Activated naive CD4-positive, alpha-beta T cell treated with anti-CD3 and anti-CD28 coated beads for 36 hours (primary cell): ENCODE data around the gene LDB2. TPM values are rescaled to one million over a fixed set of nuclear protein-coding genes. Genes with fewer than 3 reads are reported as not detected.

ENCODE experiments used
- CTCF ChIA-PET: fragments of 350-600 bp; sonication (Branson Sonifier 250); formaldehyde crosslinking; loops from one replicate; lab custom pipeline; 2021; ENCODE audit warnings: antibody characterized with exemption; lab: Charles Lee
- DNase-seq: peaks from one replicate; pipeline ENCODE4 v3.0.0-alpha.2; 2020
- H3K27ac Mint-ChIP-seq: one replicate; pipeline ENCODE4 v1.8.0; 2021; ENCODE audit warnings: mild to moderate bottlenecking, mixed read lengths
- H3K27me3 Mint-ChIP-seq: one replicate; pipeline ENCODE4 v1.8.0; 2021; ENCODE audit warnings: low read depth, mixed read lengths
- H3K36me3 Mint-ChIP-seq: one replicate; pipeline ENCODE4 v1.8.0; 2021; ENCODE audit warnings: low read depth, mixed read lengths
- H3K4me1 Mint-ChIP-seq: one replicate; pipeline ENCODE4 v1.8.0; 2021; ENCODE audit warnings: low read depth, mixed read lengths
- H3K4me3 Mint-ChIP-seq: one replicate; pipeline ENCODE4 v1.8.0; 2021; ENCODE audit warnings: mild to moderate bottlenecking, moderate library complexity, mixed read lengths
- H3K9me3 Mint-ChIP-seq: one replicate; pipeline ENCODE4 v1.8.0; 2021; ENCODE audit warnings: mixed read lengths
- intact Hi-C: fragments of 100-400 bp; cut with micrococcal nuclease; formaldehyde crosslinking; loops from one replicate; pipeline ENCODE4 v1.15.1; 2023
- total RNA-seq, 2 experiments: library from RNA; stranded (reverse); gene quantifications; one replicate each; pipeline ENCODE4 v1.2.3, GENCODE V29; 2021

The LDB2 gene
- total RNA-seq, 2 experiments from 2014 or later, result not detected

DNA sequence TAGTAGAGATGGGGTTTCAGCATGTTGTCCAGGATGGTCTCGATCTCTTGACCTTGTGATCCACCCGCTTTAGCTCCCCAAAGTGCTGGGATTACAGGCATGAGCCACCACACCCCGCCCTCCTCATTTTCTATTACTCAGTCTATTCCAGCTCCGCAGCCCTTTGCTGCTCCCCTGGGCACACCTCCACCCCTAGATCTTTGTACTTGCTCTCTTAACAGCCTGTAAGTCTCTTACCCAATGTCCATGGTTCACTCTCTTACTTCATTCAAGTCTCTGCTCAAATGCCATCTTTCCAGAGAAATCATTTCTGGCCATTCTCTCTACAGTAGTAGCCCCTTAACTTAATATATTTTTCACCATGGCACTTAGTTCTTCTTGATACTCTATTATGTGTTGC is 64.7 kb downstream of the LDB2 start:
- intact Hi-C loops, result no loop called here
- no peak overlapping the region for H3K27ac Mint-ChIP-seq
- no peak overlapping the region for H3K4me3 Mint-ChIP-seq
- CTCF ChIA-PET, result interaction anchor here (0.7 kb wide), 1 partner anchor 721 kb away, joined by 3 read pairs; no protein-coding TSS in a partner anchor
- H3K36me3 Mint-ChIP-seq, result no peaks in the 10 kb centered on the region
- H3K27me3 Mint-ChIP-seq, result peaks cover 3% of the 10 kb centered on the region
- no peaks in the 10 kb centered on the region for H3K4me1 Mint-ChIP-seq
- H3K9me3 Mint-ChIP-seq, result no peaks in the 10 kb centered on the region
- no peak for DNase-seq

DNA sequence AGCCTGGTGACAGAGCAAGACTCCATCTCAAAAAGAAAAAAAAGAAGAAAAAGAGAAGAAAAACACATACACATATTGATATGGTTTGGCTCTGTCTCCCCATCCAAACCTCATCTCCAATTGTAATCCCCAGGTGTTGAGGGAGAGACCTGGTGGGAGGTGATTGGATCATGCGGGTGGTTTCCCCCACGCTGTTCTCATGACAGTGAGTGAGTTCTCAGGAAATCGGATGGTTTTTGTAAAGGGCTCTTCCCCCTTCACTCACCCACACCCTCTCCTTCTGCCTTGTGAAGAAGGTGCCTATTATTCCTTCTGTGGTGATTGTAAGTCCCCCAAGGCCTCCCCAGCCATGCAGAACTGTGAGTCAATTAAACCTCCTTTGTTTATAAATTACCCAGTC is 68.4 kb downstream of the LDB2 start:
- Mint-ChIP-seq H3K36me3 (no peaks in the 10 kb centered on the region), H3K4me1 (no peaks in the 10 kb centered on the region), H3K27me3 (peaks cover 5% of the 10 kb centered on the region), H3K27ac (no peak overlapping the region), H3K9me3 (no peaks in the 10 kb centered on the region), H3K4me3 (no peak overlapping the region)
- DNase-seq, result no peak
- CTCF ChIA-PET, result no interaction called here
- intact Hi-C loops, result no loop called here

DNA sequence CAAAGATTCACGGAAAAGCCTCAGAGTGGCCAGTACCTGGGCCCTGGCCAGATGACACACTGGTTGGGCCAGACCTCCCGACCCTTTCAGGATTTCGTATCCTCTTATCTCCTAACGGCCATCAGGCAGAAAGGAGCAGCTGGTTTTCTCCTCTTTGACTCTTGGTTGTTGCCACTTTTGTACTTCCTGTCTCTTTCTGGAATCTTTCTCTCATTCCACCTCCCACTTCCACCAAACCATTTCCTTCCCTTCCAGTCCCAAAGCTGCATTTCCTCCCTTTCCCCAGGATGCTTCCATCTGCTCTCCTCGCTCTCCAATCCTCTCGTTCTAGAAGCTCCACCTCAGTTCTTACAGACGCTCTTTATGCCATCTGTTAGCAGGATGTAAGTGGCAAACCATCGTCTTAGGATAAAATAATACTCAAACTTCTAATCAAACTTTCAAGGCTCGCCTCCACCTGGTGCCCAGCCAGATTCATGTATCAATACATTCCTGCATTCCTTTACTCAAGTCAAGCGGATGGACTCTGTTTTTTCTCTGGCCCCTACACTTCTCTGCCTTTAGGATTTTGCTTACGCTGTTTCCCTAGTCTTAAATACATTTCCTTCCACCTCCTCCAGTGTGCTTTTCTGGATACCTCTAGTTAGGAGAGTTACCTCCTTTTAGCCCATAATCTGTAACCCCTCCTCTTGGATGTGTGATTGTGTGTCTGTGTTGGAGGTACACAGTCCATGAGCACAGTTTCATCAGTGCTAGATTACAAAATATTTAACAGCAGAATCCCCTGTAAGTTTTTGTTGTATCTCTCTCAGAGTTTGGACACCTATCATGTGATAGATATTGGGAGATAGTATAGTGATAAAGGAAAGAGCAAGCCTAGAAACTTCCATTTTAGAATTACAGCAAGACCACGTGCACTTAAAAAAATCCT is 70.4 kb downstream of the LDB2 start:
- H3K36me3 Mint-ChIP-seq, result no peaks in the 10 kb centered on the region
- intact Hi-C loops, result no loop called here

DNA sequence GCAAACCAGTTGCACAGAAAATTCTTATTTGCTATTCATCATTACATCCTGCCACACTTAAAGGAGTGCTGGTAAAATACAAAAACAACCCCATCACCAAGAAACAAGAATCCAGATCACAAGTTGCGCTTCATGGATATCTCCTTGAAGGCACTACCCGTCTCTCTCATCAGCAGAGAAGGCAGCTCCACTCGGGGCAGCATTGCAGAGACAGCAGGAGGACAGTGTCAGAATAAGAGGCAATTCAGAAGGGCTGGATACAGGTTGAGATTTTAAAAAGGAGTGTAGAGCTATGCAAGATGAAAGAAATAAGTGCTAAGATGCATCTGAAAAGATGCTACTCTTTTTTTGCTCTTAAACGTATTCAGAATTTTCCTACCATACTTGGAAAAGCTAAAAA is 71.4 kb downstream of the LDB2 start:
- Mint-ChIP-seq H3K36me3 (no peaks in the 10 kb centered on the region), H3K4me1 (no peaks in the 10 kb centered on the region), H3K27ac (no peak overlapping the region), H3K9me3 (no peaks in the 10 kb centered on the region), H3K27me3 (peaks cover 3% of the 10 kb centered on the region), H3K4me3 (no peak overlapping the region)
- intact Hi-C loops, result no loop called here
- no peak for DNase-seq
- CTCF ChIA-PET, result interaction anchor here (0.7 kb wide), 1 partner anchor 33 kb away, joined by 3 read pairs; no protein-coding TSS in a partner anchor

More for the DNA sequence above, 70.4 kb downstream of the LDB2 start:
- H3K4me1 Mint-ChIP-seq, result no peaks in the 10 kb centered on the region
- no peak overlapping the region for H3K4me3 Mint-ChIP-seq
- H3K27me3 Mint-ChIP-seq, result peaks cover 3% of the 10 kb centered on the region
- CTCF ChIA-PET, result no interaction called here
- no peak overlapping the region for H3K27ac Mint-ChIP-seq
- no peaks in the 10 kb centered on the region for H3K9me3 Mint-ChIP-seq
- no peak for DNase-seq

DNA sequence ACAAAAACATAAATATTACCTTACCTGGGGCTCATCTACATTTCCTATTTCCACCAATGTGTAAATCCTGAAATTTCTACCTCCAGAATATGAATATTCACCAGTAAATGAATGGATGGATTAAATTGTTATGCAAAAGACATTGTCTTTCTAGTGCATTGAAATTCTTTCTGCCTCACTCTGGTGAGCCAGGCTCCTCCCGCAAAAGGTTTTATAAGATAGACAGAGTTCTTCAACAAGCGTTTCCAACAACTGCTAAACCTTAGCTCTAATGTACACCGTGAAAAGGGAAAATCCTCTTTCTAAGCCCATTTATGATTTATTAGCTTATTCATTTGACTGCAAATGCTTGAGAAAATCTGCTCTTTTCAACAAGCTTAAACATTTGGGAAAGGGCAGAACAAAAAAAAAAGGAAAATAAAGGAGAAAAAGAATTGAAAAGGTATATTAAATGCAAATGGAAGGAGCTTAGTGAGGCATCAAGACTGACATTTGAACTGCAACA is 72.0 kb downstream of the LDB2 start:
- DNase-seq, result no peak
- H3K4me1 Mint-ChIP-seq, result no peaks in the 10 kb centered on the region
- H3K27ac Mint-ChIP-seq, result no peak overlapping the region
- no peak overlapping the region for H3K4me3 Mint-ChIP-seq
- no peaks in the 10 kb centered on the region for H3K36me3 Mint-ChIP-seq
- H3K9me3 Mint-ChIP-seq, result no peaks in the 10 kb centered on the region
- intact Hi-C loops, result no loop called here
- CTCF ChIA-PET, result interaction anchor here (0.7 kb wide), 1 partner anchor 33 kb away, joined by 3 read pairs; no protein-coding TSS in a partner anchor
- peaks cover 3% of the 10 kb centered on the region for H3K27me3 Mint-ChIP-seq

DNA sequence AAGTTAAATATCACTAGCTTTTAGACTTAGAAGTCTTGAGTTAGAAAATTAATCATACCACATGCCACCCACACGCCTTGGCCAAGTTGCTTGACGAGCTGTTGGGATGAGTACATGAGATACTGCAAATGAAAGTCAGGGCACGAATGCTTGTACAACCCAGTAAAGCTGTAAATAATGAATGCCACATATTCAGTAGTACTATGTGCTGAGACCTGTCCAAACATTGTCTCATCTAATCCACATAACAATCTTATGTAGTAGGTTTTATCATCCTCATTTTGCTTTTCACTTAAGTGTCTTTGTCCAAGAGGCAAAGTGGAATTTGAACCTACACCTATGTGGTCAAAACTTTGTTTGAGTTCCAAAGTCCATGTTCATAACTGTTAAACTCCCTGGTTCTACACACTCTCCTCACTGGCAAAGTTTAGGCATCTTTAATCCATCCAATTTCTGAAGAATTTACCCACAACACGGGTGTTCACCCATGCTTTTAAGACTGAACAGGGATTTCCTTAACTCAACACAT is 74.1 kb downstream of the LDB2 start:
- Mint-ChIP-seq H3K9me3 (no peaks in the 10 kb centered on the region), H3K36me3 (no peaks in the 10 kb centered on the region), H3K4me1 (no peaks in the 10 kb centered on the region), H3K4me3 (no peak overlapping the region), H3K27ac (no peak overlapping the region), H3K27me3 (peaks cover 3% of the 10 kb centered on the region)
- no peak for DNase-seq
- CTCF ChIA-PET, result interaction anchor here (2.0 kb wide), 1 partner anchor 30 kb away, joined by 5 read pairs; no protein-coding TSS in a partner anchor
- intact Hi-C loops, result no loop called here

DNA sequence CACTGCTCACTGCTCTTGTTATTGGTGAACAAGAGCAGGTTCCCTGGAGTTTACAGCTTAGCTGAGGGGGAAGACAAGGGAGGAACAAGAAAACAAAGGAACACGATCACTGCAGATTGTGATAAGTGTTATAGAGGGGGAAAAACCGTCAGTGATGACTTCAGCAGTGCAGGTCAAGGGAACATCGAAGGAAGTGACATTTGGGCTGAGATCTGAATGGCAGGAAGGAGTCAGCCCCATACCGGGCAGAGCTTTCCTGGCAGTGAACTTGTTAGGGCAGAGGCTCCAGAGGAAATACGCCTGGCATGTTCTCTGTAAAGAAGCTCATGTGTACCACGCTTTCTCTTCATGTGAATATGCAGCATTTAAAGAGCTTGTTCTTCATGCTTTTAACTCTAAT is 78.1 kb downstream of the LDB2 start:
- no peaks in the 10 kb centered on the region for H3K4me1 Mint-ChIP-seq
- no peak for DNase-seq
- intact Hi-C loops, result no loop called here
- CTCF ChIA-PET, result interaction anchor here (0.6 kb wide), 2 partner anchors 554 to 618 kb away, joined by 3 read pairs; no protein-coding TSS in a partner anchor
- no peak overlapping the region for H3K4me3 Mint-ChIP-seq
- H3K36me3 Mint-ChIP-seq, result no peaks in the 10 kb centered on the region
- no peak overlapping the region for H3K27ac Mint-ChIP-seq
- H3K27me3 Mint-ChIP-seq, result peaks cover 2% of the 10 kb centered on the region
- H3K9me3 Mint-ChIP-seq, result no peaks in the 10 kb centered on the region

DNA sequence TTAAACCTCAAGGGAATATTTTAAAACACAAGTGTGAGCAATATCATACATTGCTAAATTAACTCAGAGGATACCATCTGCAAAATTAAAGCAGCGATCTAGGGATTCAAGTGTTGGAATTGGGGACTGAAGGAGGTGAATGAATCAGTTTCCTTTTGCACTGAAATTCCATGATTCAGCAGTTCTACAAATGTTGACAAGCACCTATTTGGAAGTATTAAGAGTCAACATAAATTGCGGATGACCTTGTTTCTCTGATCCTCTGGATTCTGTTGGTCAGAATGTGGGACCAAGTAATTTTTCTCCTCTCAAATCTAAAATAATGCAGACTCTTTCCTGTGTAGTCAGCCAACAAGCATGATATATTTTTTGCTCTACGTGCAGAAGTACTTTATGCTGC is 78.8 kb downstream of the LDB2 start:
- Mint-ChIP-seq H3K4me3 (no peak overlapping the region), H3K36me3 (no peaks in the 10 kb centered on the region), H3K4me1 (no peaks in the 10 kb centered on the region), H3K27ac (no peak overlapping the region), H3K27me3 (peaks cover 2% of the 10 kb centered on the region), H3K9me3 (no peaks in the 10 kb centered on the region)
- intact Hi-C loops, result no loop called here
- no peak for DNase-seq
- CTCF ChIA-PET, result no interaction called here

DNA sequence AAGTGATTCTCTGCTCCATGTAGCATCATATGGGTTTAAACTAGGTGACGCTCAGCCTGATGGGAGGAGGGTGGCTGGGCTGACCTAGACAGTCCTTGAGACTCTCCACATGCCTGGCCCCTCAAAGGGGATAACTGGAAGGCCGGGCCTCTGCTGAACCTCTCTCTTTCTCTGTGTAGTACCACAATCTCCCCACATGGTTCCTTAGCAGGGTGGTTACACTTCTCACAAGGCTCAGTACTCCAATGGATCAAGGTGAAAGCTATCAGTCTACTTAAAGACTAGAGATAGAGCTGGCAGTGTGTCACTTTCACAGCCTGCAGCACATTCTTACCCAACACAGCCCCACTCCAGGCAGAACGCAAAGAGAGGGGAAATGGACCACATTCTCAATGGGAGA is 80.4 kb downstream of the LDB2 start:
- no peak for DNase-seq
- Mint-ChIP-seq H3K36me3 (no peaks in the 10 kb centered on the region), H3K4me3 (no peak overlapping the region), H3K27me3 (peaks cover 2% of the 10 kb centered on the region), H3K4me1 (no peaks in the 10 kb centered on the region), H3K9me3 (no peaks in the 10 kb centered on the region), H3K27ac (no peak overlapping the region)
- intact Hi-C loops, result no loop called here
- CTCF ChIA-PET, result no interaction called here

DNA sequence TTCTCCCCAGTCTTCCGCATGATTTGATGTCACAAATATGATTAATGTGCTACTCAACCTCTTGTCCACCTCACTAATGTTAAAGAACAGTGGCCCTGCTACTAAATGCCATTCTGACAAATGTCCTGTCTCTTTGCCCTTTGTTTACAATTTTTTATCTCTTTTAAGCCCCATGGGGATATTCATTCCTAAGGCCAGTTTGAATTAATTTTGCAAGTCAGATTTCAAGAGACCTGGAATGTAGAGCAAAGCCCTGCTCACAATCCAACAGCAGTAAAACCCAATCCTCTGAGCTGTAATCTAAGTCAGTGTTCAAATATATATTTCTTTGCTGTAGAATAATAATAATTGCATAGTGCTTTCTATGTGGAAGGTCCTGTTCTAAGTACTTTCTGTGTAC is 81.2 kb downstream of the LDB2 start:
- H3K27me3 Mint-ChIP-seq, result peaks cover 2% of the 10 kb centered on the region
- CTCF ChIA-PET, result no interaction called here
- H3K27ac Mint-ChIP-seq, result no peak overlapping the region
- no peak overlapping the region for H3K4me3 Mint-ChIP-seq
- DNase-seq, result no peak
- no peaks in the 10 kb centered on the region for H3K36me3 Mint-ChIP-seq
- H3K4me1 Mint-ChIP-seq, result no peaks in the 10 kb centered on the region
- intact Hi-C loops, result no loop called here
- no peaks in the 10 kb centered on the region for H3K9me3 Mint-ChIP-seq

DNA sequence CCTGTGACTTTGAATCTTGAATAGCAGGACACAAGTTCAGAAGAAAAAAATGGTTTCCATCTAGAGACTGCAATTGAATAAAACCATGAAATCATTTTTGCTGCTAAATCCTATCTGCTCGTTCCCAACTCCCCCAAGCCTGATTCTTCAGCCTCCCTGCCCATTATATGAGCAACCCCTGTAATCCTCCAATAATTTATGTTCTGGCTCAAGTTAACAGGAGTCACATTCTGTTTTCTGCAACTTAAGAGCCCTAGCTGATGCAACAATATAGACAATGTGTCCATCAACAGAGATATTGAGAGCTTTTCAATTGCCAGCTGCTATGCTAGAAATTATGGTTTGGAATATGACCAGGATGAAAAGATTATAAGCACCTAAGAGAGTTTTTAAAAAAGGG is 84.1 kb downstream of the LDB2 start:
- Mint-ChIP-seq H3K4me1 (no peaks in the 10 kb centered on the region), H3K9me3 (no peaks in the 10 kb centered on the region), H3K27me3 (peaks cover 6% of the 10 kb centered on the region), H3K4me3 (no peak overlapping the region), H3K36me3 (no peaks in the 10 kb centered on the region), H3K27ac (no peak overlapping the region)
- DNase-seq, result no peak
- CTCF ChIA-PET, result no interaction called here
- intact Hi-C loops, result no loop called here

DNA sequence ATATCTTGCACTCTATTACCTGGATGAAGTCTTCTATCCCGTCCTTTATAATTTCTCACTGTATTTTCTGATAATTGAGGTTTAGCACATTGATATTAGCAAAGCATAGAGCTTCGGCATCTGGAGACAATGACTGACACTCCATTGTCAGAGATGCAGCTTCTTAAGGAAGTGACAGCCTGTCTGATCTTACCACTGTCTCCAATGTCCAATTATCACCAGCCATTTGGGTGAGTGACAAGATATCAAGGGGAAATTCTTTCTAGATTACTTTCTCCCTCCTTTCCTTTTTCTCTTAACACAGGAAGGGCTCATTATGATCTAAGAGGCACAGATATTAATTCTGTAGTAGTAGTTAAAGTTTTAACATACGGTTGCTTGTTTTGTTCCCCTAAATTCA is 86.4 kb downstream of the LDB2 start:
- Mint-ChIP-seq H3K27me3 (peaks cover 9% of the 10 kb centered on the region), H3K4me1 (no peaks in the 10 kb centered on the region), H3K9me3 (no peaks in the 10 kb centered on the region)

More for the DNA sequence above, 86.4 kb downstream of the LDB2 start:
- intact Hi-C loops, result no loop called here
- H3K27ac Mint-ChIP-seq, result no peak overlapping the region
- CTCF ChIA-PET, result no interaction called here
- no peak for DNase-seq
- H3K36me3 Mint-ChIP-seq, result no peaks in the 10 kb centered on the region
- H3K4me3 Mint-ChIP-seq, result no peak overlapping the region
